ENCODE data around the gene JAK2. TPM values are rescaled to one million over a fixed set of nuclear protein-coding genes. Genes with fewer than 3 reads are reported as not detected.

JAK2 gene
- polyA plus RNA-seq, 1 donor (not counting 4 experiments of a cell fraction or from before 2014, with no cell fraction given) = 5.4 TPM

DNA sequence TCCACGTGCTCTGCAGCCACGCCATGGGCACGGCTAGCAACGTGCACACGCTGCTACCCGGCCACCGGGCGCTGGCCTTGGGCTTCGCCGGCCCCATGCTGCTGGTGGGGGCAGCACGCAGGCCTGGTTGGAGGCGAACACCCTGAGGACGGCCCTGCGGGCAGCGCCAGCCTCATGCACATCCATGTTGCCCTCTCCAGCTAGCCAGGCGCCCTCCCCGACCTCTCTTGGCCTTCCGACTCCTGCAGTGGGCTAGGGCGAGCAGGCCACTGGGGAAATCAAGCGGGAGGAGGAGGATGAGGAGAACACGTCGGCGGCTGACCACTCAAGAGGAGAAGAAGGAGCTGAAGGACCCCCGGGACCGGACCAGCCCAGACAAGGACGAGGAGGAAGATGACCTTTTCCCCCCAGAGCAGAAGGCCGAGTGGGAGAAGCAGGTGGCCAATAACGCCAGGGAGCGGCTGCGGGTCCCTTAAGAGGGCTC lies 127.1 kb downstream of the JAK2 start:
- Histone ChIP-seq H3K4me1 (ENCODE audit: control insufficient read depth, extremely low read depth, insufficient read depth, low read length) (no peaks in the 10 kb centered on the region), H3K9ac (ENCODE audit: control insufficient read depth, extremely low read depth, insufficient read depth, low read length) (no peak overlapping the region), H3K36me3 (ENCODE audit: control insufficient read depth in 2 of 2, extremely low read depth in 1 of 2, insufficient read depth in 2 of 2, low read length in 2 of 2) (peaks cover 3 to 8% of the 10 kb centered on the region in 2 experiments), H3K9me3 (ENCODE audit: control insufficient read depth, low read depth, low read length) (no peaks in the 10 kb centered on the region), H3K9me1 (ENCODE audit: control insufficient read depth, extremely low read depth, insufficient read depth, low read length) (no peaks in the 10 kb centered on the region), H2AFZ (ENCODE audit: control insufficient read depth, low read length) (no peak overlapping the region), H3K27ac (ENCODE audit: control insufficient read depth, insufficient read depth, low read length) (no peak overlapping the region), H3K4me3 (ENCODE audit: control insufficient read depth in 2 of 3, extremely low read depth in 1 of 3, insufficient read depth in 2 of 3, low read depth in 1 of 3, low read length in 3 of 3) (no peak overlapping the region), H3K79me2 (ENCODE audit: control insufficient read depth, insufficient read depth, low read length) (no peaks in the 10 kb centered on the region), H4K20me1 (ENCODE audit: control insufficient read depth, extremely low read depth, insufficient read depth, low read length) (no peaks in the 10 kb centered on the region), H3K27me3 (ENCODE audit: control insufficient read depth, extremely low read depth, insufficient read depth, low read length) (no peaks in the 10 kb centered on the region), H3K4me2 (ENCODE audit: control insufficient read depth, extremely low read depth, insufficient read depth, low read depth, low read length) (no peak overlapping the region)
- FAIRE-seq (no peak), DNase-seq (ENCODE audit: low read depth, low spot score) (no peak)
- dilution Hi-C loops (cut with MboI; ENCODE audit: extremely low pct_ligation_motif_present, low sequenced_read_pairs) = no loop called here
- no peak for TF ChIP-seq EZH2 (IDR thresholded peaks at IDR 0.05; ENCODE audit: low read length)
- TF ChIP-seq, protein P1, sequence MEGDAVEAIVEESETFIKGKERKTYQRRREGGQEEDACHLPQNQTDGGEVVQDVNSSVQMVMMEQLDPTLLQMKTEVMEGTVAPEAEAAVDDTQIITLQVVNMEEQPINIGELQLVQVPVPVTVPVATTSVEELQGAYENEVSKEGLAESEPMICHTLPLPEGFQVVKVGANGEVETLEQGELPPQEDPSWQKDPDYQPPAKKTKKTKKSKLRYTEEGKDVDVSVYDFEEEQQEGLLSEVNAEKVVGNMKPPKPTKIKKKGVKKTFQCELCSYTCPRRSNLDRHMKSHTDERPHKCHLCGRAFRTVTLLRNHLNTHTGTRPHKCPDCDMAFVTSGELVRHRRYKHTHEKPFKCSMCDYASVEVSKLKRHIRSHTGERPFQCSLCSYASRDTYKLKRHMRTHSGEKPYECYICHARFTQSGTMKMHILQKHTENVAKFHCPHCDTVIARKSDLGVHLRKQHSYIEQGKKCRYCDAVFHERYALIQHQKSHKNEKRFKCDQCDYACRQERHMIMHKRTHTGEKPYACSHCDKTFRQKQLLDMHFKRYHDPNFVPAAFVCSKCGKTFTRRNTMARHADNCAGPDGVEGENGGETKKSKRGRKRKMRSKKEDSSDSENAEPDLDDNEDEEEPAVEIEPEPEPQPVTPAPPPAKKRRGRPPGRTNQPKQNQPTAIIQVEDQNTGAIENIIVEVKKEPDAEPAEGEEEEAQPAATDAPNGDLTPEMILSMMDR (optimal IDR thresholded peaks at IDR 0.05 in 1 of 3, IDR thresholded peaks at IDR 0.05 in 1 of 3, conservative IDR thresholded peaks at IDR 0.05 in 1 of 3; ENCODE audit: extremely low read depth in 1 of 3, insufficient read depth in 2 of 3, low read length in 3 of 3) = no peak

DNA sequence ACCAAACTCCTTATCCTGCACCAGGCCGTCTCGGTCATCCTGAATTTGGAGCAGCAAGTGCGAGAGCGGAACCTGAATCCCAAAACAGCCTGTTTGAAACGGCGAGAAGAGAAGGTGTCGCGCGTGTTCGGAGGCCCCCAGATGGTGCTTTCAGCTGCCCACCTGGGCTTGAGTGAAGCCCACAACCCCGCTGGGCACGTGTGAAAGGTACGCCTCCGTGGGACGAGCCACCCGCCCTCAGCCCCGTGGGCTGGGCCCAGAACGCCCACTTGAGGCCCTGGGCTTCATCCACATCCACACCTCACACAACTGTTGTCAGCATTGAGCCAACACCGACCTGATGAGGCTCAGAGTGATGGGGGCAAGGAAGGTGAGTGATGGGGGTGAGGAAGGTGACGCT lies 127.6 kb downstream of the JAK2 start:
- DNase-seq (ENCODE audit: low read depth, low spot score) (no peak), FAIRE-seq (no peak)
- no peaks in the 10 kb centered on the region for H4K20me1 ChIP-seq (ENCODE audit: control insufficient read depth, extremely low read depth, insufficient read depth, low read length)
- H3K4me2 ChIP-seq (ENCODE audit: control insufficient read depth, extremely low read depth, insufficient read depth, low read depth, low read length) = no peak overlapping the region
- no peak overlapping the region for H3K9ac ChIP-seq (ENCODE audit: control insufficient read depth, extremely low read depth, insufficient read depth, low read length)
- no peaks in the 10 kb centered on the region for H3K9me1 ChIP-seq (ENCODE audit: control insufficient read depth, extremely low read depth, insufficient read depth, low read length)
- no peak overlapping the region for H3K27ac ChIP-seq (ENCODE audit: control insufficient read depth, insufficient read depth, low read length)
- dilution Hi-C loops (cut with MboI; ENCODE audit: extremely low pct_ligation_motif_present, low sequenced_read_pairs) = no loop called here
- TF ChIP-seq, protein P1 (optimal IDR thresholded peaks at IDR 0.05 in 1 of 3, IDR thresholded peaks at IDR 0.05 in 1 of 3, conservative IDR thresholded peaks at IDR 0.05 in 1 of 3; ENCODE audit: extremely low read depth in 1 of 3, insufficient read depth in 2 of 3, low read length in 3 of 3) = no peak
- no peak for TF ChIP-seq EZH2 (IDR thresholded peaks at IDR 0.05; ENCODE audit: low read length)
- no peak overlapping the region for H3K4me3 ChIP-seq (ENCODE audit: control insufficient read depth in 2 of 3, extremely low read depth in 1 of 3, insufficient read depth in 2 of 3, low read depth in 1 of 3, low read length in 3 of 3)
- H3K4me1 ChIP-seq (ENCODE audit: control insufficient read depth, extremely low read depth, insufficient read depth, low read length) = no peaks in the 10 kb centered on the region
- no peak overlapping the region for H2AFZ ChIP-seq (ENCODE audit: control insufficient read depth, low read length)
- no peaks in the 10 kb centered on the region for H3K27me3 ChIP-seq (ENCODE audit: control insufficient read depth, extremely low read depth, insufficient read depth, low read length)
- H3K79me2 ChIP-seq (ENCODE audit: control insufficient read depth, insufficient read depth, low read length) = no peaks in the 10 kb centered on the region
- peaks cover 3 to 8% of the 10 kb centered on the region in 2 experiments for H3K36me3 ChIP-seq (ENCODE audit: control insufficient read depth in 2 of 2, extremely low read depth in 1 of 2, insufficient read depth in 2 of 2, low read length in 2 of 2)
- no peaks in the 10 kb centered on the region for H3K9me3 ChIP-seq (ENCODE audit: control insufficient read depth, low read depth, low read length)

Data from keratinocyte (primary cell).